SK-N-SH treated with all-trans-retinoic acid at 6 μM for 48 hours (cell line): Measurements from ENCODE around the gene C1orf52.

Source experiments
- ATAC-seq: fragments of 200-7000 bp; cut with Tn5 transposase; 3 replicates; pipeline ENCODE4 v1.9.1; 2020; ENCODE audit warnings: mild to moderate bottlenecking, moderate library complexity
- ARNTL ChIP-seq: fragments of 450-650 bp; formaldehyde crosslinking; IDR thresholded peaks from 2 replicates; pipeline ENCODE4 v1.5.0; 2020; ENCODE audit warnings: low read depth, mild to moderate bottlenecking, moderate library complexity, borderline replicate concordance
- BACH2 ChIP-seq: fragments of 250-450 bp; sonication (Bioruptor Pico); IDR thresholded peaks from 2 replicates; pipeline ENCODE4 v1.9.0; 2021; ENCODE audit warnings: mild to moderate bottlenecking, borderline replicate concordance
- CREB5 ChIP-seq: fragments of 250-450 bp; sonication (Bioruptor Pico); IDR thresholded peaks from 2 replicates; pipeline ENCODE4 v1.5.1; 2020; ENCODE audit warnings: low read depth, mild to moderate bottlenecking, moderate library complexity
- CSDC2 ChIP-seq: fragments of 250-450 bp; sonication (Bioruptor Pico); IDR thresholded peaks from 2 replicates; pipeline ENCODE4 v1.5.0; 2020; ENCODE audit warnings: mild to moderate bottlenecking, moderate library complexity
- CSRNP3 ChIP-seq: fragments of 250-450 bp; sonication (Bioruptor Pico); IDR thresholded peaks from 2 replicates; pipeline ENCODE4 v1.5.1; 2021; ENCODE audit warnings: mild to moderate bottlenecking, moderate library complexity
- ESRRG ChIP-seq: fragments of 250-450 bp; sonication (Bioruptor Pico); IDR thresholded peaks from 2 replicates; pipeline ENCODE4 v1.6.1; 2021; ENCODE audit warnings: mild to moderate bottlenecking
- GLIS3 ChIP-seq: fragments of 250-450 bp; sonication (Bioruptor Pico); IDR thresholded peaks from 2 replicates; pipeline ENCODE4 v1.5.0; 2020; ENCODE audit warnings: mild to moderate bottlenecking, moderate library complexity
- ISL1 ChIP-seq: fragments of 250-450 bp; sonication (Bioruptor Pico); IDR thresholded peaks from 2 replicates; pipeline ENCODE4 v2.1.2; 2022; ENCODE audit warnings: mild to moderate bottlenecking, moderate library complexity
- OSR1 ChIP-seq: fragments of 250-450 bp; sonication (Bioruptor Pico); IDR thresholded peaks from 2 replicates; pipeline ENCODE4 v1.8.0; 2022; ENCODE audit warnings: moderate library complexity, mild to moderate bottlenecking, inconsistent platforms
- PATZ1 ChIP-seq: fragments of 250-450 bp; sonication (Bioruptor Pico); IDR thresholded peaks from 2 replicates; pipeline ENCODE4 v1.8.0; 2020; ENCODE audit warnings: mild to moderate bottlenecking, moderate library complexity, borderline replicate concordance
- POU6F1 ChIP-seq: fragments of 250-450 bp; sonication (Bioruptor Pico); IDR thresholded peaks from 2 replicates; pipeline ENCODE4 v1.8.0; 2021; ENCODE audit warnings: low read depth, mild to moderate bottlenecking, moderate library complexity, borderline replicate concordance
- PPARA ChIP-seq: fragments of 250-450 bp; sonication (Bioruptor Pico); IDR thresholded peaks from 2 replicates; pipeline ENCODE4 v1.5.0; 2020; ENCODE audit warnings: mild to moderate bottlenecking, borderline replicate concordance
- RARB ChIP-seq: fragments of 250-450 bp; sonication (Bioruptor Pico); IDR thresholded peaks from 2 replicates; pipeline ENCODE4 v1.8.0; 2021; ENCODE audit warnings: mild to moderate bottlenecking, moderate library complexity
- SNAI2 ChIP-seq: fragments of 250-450 bp; sonication (Bioruptor Pico); IDR thresholded peaks from 2 replicates; pipeline ENCODE4 v1.5.0; 2020; ENCODE audit warnings: mild to moderate bottlenecking, moderate library complexity
- TCF4 ChIP-seq: fragments of 250-450 bp; sonication (Bioruptor Pico); IDR thresholded peaks from 2 replicates; pipeline ENCODE4 v1.8.0; 2021; ENCODE audit warnings: mild to moderate bottlenecking, moderate library complexity, borderline replicate concordance
- TOX ChIP-seq: fragments of 250-450 bp; sonication (Bioruptor Pico); IDR thresholded peaks from 2 replicates; pipeline ENCODE4 v1.8.0; 2021; ENCODE audit warnings: mild to moderate bottlenecking, moderate library complexity, borderline replicate concordance
- TSHZ2 ChIP-seq: fragments of 250-450 bp; sonication (Bioruptor Pico); IDR thresholded peaks from 2 replicates; pipeline ENCODE4 v1.5.0; 2020; ENCODE audit warnings: mild to moderate bottlenecking, moderate library complexity
- ZC3H10 ChIP-seq: fragments of 250-450 bp; sonication (Bioruptor Pico); IDR thresholded peaks from 2 replicates; pipeline ENCODE4 v1.5.1; 2021; ENCODE audit warnings: mild to moderate bottlenecking, moderate library complexity
- ZFP3 ChIP-seq: fragments of 250-450 bp; sonication (Bioruptor Pico); IDR thresholded peaks from 2 replicates; pipeline ENCODE4 v1.5.0; 2020; ENCODE audit warnings: mild to moderate bottlenecking, moderate library complexity
- ZFP30 ChIP-seq: fragments of 450-650 bp; formaldehyde crosslinking; IDR thresholded peaks from 2 replicates; pipeline ENCODE4 v1.5.0; 2022; ENCODE audit warnings: mild to moderate bottlenecking, moderate library complexity
- ZNF565 ChIP-seq: fragments of 450-650 bp; formaldehyde crosslinking; conservative IDR thresholded peaks from 2 replicates; pipeline ENCODE4 v1.5.0; 2020; ENCODE audit warnings: low read depth, mild to moderate bottlenecking, moderate library complexity
- ZNF70 ChIP-seq: fragments of 450-650 bp; formaldehyde crosslinking; IDR thresholded peaks from 2 replicates; pipeline ENCODE4 v1.5.0; 2020; ENCODE audit warnings: mild to moderate bottlenecking, moderate library complexity

C1orf52 gene

GRCh38 chr1:85240174-85240601 lies 19.3 kb downstream of the C1orf52 start:
- ATAC-seq: 0 out of 3 replicates have a peak, but pooled peaks have one; percentile 29
- no peak for TF ChIP-seq ZC3H10 (CRISPR knock-in tag)
- TF ChIP-seq CSRNP3: no peak
- TF ChIP-seq RARB: no peak
- no peak for TF ChIP-seq ZFP3 (CRISPR knock-in tag)
- no peak for TF ChIP-seq TSHZ2 (CRISPR knock-in tag)
- TF ChIP-seq CREB5 (CRISPR knock-in tag): no peak

GRCh38 chr1:85237613-85238012 lies 21.8 kb downstream of the C1orf52 start:
- no peak for ATAC-seq

GRCh38 chr1:85230305-85230977 lies 29.0 kb downstream of the C1orf52 start:
- peak; percentile 43; the same call in 1 of the 3 replicates for ATAC-seq
- no peak for TF ChIP-seq SNAI2 (CRISPR knock-in tag)
- no peak for TF ChIP-seq RARB
- no peak for TF ChIP-seq BACH2 (CRISPR knock-in tag)
- TF ChIP-seq OSR1 (CRISPR knock-in tag): no peak
- no peak for TF ChIP-seq TOX (CRISPR knock-in tag)
- no peak for TF ChIP-seq POU6F1 (CRISPR knock-in tag)
- TF ChIP-seq TCF4 (CRISPR knock-in tag): no peak
- TF ChIP-seq ZNF70: no peak
- TF ChIP-seq PATZ1 (CRISPR knock-in tag): no peak
- TF ChIP-seq ZC3H10 (CRISPR knock-in tag): no peak
- TF ChIP-seq TSHZ2 (CRISPR knock-in tag): no peak
- no peak for TF ChIP-seq ISL1 (CRISPR knock-in tag)
- no peak for TF ChIP-seq ARNTL (CRISPR knock-in tag)
- TF ChIP-seq PPARA: no peak
- no peak for TF ChIP-seq GLIS3 (CRISPR knock-in tag)
- TF ChIP-seq ZFP3 (CRISPR knock-in tag): no peak
- no peak for TF ChIP-seq ZFP30 (CRISPR knock-in tag)

More at GRCh38 chr1:85237613-85238012, 21.8 kb downstream of the C1orf52 start:
- TF ChIP-seq ZNF565 (CRISPR knock-in tag) (no peak), POU6F1 (CRISPR knock-in tag) (no peak), ZC3H10 (CRISPR knock-in tag) (no peak), ESRRG (CRISPR knock-in tag) (no peak), CSDC2 (CRISPR knock-in tag) (no peak), ARNTL (CRISPR knock-in tag) (no peak), PPARA (no peak), TOX (CRISPR knock-in tag) (no peak), GLIS3 (CRISPR knock-in tag) (no peak)
- TF ChIP-seq, all 23 proteins: peak for 0
